ENCODE data around the gene SIRT3.
"Not testable (repeated sequence)": the region's sequence is repeated elsewhere in the genome, so short reads cannot be mapped to it uniquely, and the experiment has no call there.

Gene SIRT3

GRCh38 chr11:250740-251299, 14.7 kb upstream of the SIRT3 start:
- H3K27ac ChIP-seq = no peak overlapping the region
- TF ChIP-seq ZFX (IDR thresholded peaks at IDR 0.05; ENCODE audit: borderline replicate concordance) = no peak
- peak; percentile 82 for TF ChIP-seq CTCF (IDR thresholded peaks at IDR 0.05)

- H3K27ac ChIP-seq = no peak overlapping the region
- TF ChIP-seq ZFX (IDR thresholded peaks at IDR 0.05; ENCODE audit: borderline replicate concordance) (no peak), CTCF (IDR thresholded peaks at IDR 0.05) (no peak)
Measured at GRCh38 chr11:250274-250673, 14.1 kb upstream of the SIRT3 start.

GRCh38 chr11:249062-249461, 12.9 kb upstream of the SIRT3 start:
- H3K27ac ChIP-seq = no peak overlapping the region
- TF ChIP-seq ZFX (IDR thresholded peaks at IDR 0.05; ENCODE audit: borderline replicate concordance) = no peak
- no peak for TF ChIP-seq CTCF (IDR thresholded peaks at IDR 0.05)

GRCh38 chr11:244376-244775, 8.2 kb upstream of the SIRT3 start:
- H3K27ac ChIP-seq = no peak overlapping the region
- TF ChIP-seq ZFX (IDR thresholded peaks at IDR 0.05; ENCODE audit: borderline replicate concordance) (no peak), CTCF (IDR thresholded peaks at IDR 0.05) (no peak)

- TF ChIP-seq CTCF (IDR thresholded peaks at IDR 0.05) (no peak), ZFX (IDR thresholded peaks at IDR 0.05; ENCODE audit: borderline replicate concordance) (no peak)
- H3K27ac ChIP-seq = no peak overlapping the region
Measured at GRCh38 chr11:241634-242033, 5.5 kb upstream of the SIRT3 start.

GRCh38 chr11:240315-240714, 4.2 kb upstream of the SIRT3 start:
- H3K27ac ChIP-seq = no peak overlapping the region
- TF ChIP-seq ZFX (IDR thresholded peaks at IDR 0.05; ENCODE audit: borderline replicate concordance) = no peak
- no peak for TF ChIP-seq CTCF (IDR thresholded peaks at IDR 0.05)

GRCh38 chr11:238346-238745, 2.2 kb upstream of the SIRT3 start:
- not testable (repeated sequence) for H3K27ac ChIP-seq
